Stomach (tissue), 4 donors: ENCODE measurements around the gene DISC1.

Source experiments
- EP300 ChIP-seq: sonication (generic); formaldehyde crosslinking; IDR thresholded peaks from one replicate; pipeline ENCODE4 v1.6.1; 2017; ENCODE audit warnings: antibody characterized with exemption
- POLR2A ChIP-seq, 4 donors: fragments of 450-650 bp; IDR thresholded peaks; one replicate each; pipeline ENCODE4 v1.6.1; 2016; ENCODE audit warnings: antibody characterized with exemption in 4 of 4, control low read depth in 2 of 4, mild to moderate bottlenecking in 1 of 4, moderate library complexity in 1 of 4
- TF ChIP-seq, protein P1 (sequence below), 7 experiments: fragments of 450-650 bp in 4 of 7; fragments of 200-600 bp in 3 of 7; sonication (generic) in 3 of 7; IDR thresholded peaks; one replicate each; pipeline ENCODE4 v1.5.1; 2016 to 2019; ENCODE audit warnings: antibody characterized with exemption in 7 of 7, control low read depth in 2 of 7, mild to moderate bottlenecking in 1 of 7

DNA sequence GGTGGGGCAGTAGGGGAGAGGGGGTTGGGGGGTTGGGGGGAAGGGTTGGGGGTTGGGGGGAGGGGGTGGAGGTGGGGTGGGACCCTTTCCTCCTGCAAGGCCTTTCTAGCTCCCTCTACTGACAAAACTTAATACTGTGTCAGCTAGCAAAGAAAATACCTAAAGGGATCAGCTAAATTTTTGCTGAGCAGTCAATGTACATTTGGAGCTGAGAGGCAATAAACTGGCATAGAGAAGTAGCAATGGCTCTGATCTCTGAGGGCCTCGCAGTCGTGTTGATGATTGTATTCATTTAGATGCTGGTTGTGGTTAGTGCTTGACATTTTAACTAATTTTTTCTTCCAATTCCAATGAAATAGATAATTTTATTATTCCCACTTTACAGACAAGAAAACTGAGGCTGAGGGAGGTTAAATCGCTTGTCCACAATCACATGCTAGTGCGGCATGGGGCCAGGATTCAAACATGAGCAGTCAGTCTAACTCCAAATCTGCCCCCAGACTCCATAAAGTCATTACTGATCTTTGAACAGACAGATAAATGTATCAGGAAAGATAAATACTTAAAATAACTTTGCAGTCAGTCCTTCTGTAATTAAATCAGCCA is 357.1 kb downstream of the DISC1 start:
- TF ChIP-seq, protein P1, sequence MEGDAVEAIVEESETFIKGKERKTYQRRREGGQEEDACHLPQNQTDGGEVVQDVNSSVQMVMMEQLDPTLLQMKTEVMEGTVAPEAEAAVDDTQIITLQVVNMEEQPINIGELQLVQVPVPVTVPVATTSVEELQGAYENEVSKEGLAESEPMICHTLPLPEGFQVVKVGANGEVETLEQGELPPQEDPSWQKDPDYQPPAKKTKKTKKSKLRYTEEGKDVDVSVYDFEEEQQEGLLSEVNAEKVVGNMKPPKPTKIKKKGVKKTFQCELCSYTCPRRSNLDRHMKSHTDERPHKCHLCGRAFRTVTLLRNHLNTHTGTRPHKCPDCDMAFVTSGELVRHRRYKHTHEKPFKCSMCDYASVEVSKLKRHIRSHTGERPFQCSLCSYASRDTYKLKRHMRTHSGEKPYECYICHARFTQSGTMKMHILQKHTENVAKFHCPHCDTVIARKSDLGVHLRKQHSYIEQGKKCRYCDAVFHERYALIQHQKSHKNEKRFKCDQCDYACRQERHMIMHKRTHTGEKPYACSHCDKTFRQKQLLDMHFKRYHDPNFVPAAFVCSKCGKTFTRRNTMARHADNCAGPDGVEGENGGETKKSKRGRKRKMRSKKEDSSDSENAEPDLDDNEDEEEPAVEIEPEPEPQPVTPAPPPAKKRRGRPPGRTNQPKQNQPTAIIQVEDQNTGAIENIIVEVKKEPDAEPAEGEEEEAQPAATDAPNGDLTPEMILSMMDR (IDR thresholded peaks at IDR 0.05), result no peak
- TF ChIP-seq POLR2A (IDR thresholded peaks at IDR 0.05) (no peak), EP300 (no peak)
